DOHH2 (cell line): ENCODE results near the gene NUDT4B.
"Not testable (repeated sequence)": the region's sequence is repeated elsewhere in the genome, so short reads cannot be mapped to it uniquely, and the experiment has no call there.

Source experiments
- H3F3A ChIP-seq: fragments of 200-600 bp; sonication (generic), shearing (Covaris generic); 2 replicates; pipeline ENCODE4 v1.6.0; 2016; ENCODE audit warnings: antibody characterized with exemption, mild to moderate bottlenecking; ENCODE audit not compliant: control insufficient read depth, insufficient read depth
- H3K27ac ChIP-seq: fragments of 200-600 bp; sonication (generic); 2 replicates; pipeline ENCODE4 v1.5.1; 2014; ENCODE audit warnings: low read depth, mild to moderate bottlenecking, low read length, moderate library complexity
- H3K27me3 ChIP-seq: fragments of 200-600 bp; sonication (generic); 2 replicates; pipeline ENCODE4 v1.6.1; 2014; ENCODE audit warnings: mild to moderate bottlenecking, low read length, mixed read lengths; ENCODE audit not compliant: control insufficient read depth
- H3K36me3 ChIP-seq: fragments of 200-600 bp; sonication (generic); 2 replicates; pipeline ENCODE4 v1.6.1; 2014; ENCODE audit warnings: mild to moderate bottlenecking, low read length, moderate library complexity, mixed read lengths; ENCODE audit not compliant: control insufficient read depth
- H3K4me1 ChIP-seq: fragments of 200-600 bp; sonication (generic); 2 replicates; pipeline ENCODE4 v1.6.1; 2014; ENCODE audit warnings: mild to moderate bottlenecking, low read length, mixed read lengths; ENCODE audit not compliant: control insufficient read depth
- H3K4me2 ChIP-seq: fragments of 200-600 bp; sonication (generic); 2 replicates; pipeline ENCODE4 v1.6.0; 2014; ENCODE audit warnings: mild to moderate bottlenecking, low read length, moderate library complexity
- H3K4me3 ChIP-seq: fragments of 200-600 bp; sonication (generic); 2 replicates; pipeline ENCODE4 v1.5.1; 2014; ENCODE audit warnings: mild to moderate bottlenecking, low read length, mixed read lengths
- H3K79me2 ChIP-seq: fragments of 200-600 bp; sonication (generic); 2 replicates; pipeline ENCODE4 v1.6.1; 2014; ENCODE audit warnings: mild to moderate bottlenecking, low read length, mixed read lengths; ENCODE audit not compliant: control insufficient read depth
- H3K9me2 ChIP-seq: fragments of 200-600 bp; sonication (generic); replicated peaks from 2 replicates; pipeline ENCODE4 v1.6.1; 2014; ENCODE audit warnings: mild to moderate bottlenecking, low read length, mixed read lengths; ENCODE audit not compliant: control insufficient read depth
- H3K9me3 ChIP-seq: fragments of 200-600 bp; sonication (generic); 2 replicates; pipeline ENCODE4 v1.6.1; 2014; ENCODE audit warnings: antibody characterized with exemption, low read length, mixed read lengths; ENCODE audit not compliant: control insufficient read depth, insufficient read depth
- H4K20me1 ChIP-seq: fragments of 200-600 bp; sonication (generic); 2 replicates; pipeline ENCODE4 v1.6.0; 2014; ENCODE audit warnings: low read depth, mild to moderate bottlenecking, antibody characterized with exemption, low read length, moderate library complexity; ENCODE audit not compliant: control insufficient read depth, insufficient read depth

The NUDT4B gene

DNA sequence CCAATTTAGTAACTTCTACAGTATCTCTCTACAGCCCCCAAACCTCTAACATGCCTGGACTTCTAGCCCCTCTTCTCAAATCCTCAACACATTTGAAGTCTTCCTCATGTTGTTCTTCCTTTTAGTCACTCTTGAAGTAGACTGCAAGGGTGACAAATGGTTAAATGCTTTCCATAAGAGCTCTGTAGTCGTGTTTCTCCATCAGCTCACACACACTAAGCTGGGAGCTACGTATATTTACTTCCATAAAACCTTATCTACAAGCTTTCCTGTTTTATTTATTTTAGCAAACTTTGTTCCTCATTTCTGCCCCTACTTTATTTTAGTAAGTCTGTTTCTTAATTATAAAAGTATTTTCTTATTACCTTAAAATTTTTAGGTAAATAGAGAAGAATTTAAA, 19.0 kb upstream of the NUDT4B start:
- H3K4me1 ChIP-seq, H3K27ac ChIP-seq, H4K20me1 ChIP-seq, H3K36me3 ChIP-seq, H3K9me3 ChIP-seq, H3K4me3 ChIP-seq, H3K27me3 ChIP-seq, H3K79me2 ChIP-seq, H3F3A ChIP-seq, H3K9me2 ChIP-seq, H3K4me2 ChIP-seq: not testable (repeated sequence)

DNA sequence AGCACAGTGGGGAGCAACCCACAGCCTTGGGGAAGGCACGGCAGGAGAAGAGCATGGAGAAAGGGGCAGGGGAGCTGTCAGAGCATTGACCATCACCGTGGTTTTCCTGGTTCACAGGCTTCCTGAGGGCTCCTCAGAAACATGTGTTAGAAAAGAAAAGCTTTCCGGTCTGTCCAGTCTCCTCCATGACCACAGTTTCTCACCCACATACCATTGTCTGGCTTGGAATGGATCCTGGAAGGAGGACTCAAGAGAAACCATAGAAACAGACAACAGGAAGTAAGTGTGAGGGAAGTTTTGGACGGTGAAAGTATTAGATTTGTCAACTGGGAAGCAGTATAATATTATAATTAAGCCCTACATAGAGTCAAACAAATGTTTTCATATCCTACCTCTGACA, 16.3 kb upstream of the NUDT4B start:
- H3K9me2 ChIP-seq, H3K4me1 ChIP-seq, H3K79me2 ChIP-seq, H3F3A ChIP-seq, H3K9me3 ChIP-seq, H3K27ac ChIP-seq, H3K4me2 ChIP-seq, H4K20me1 ChIP-seq, H3K4me3 ChIP-seq, H3K36me3 ChIP-seq, H3K27me3 ChIP-seq: not testable (repeated sequence)

DNA sequence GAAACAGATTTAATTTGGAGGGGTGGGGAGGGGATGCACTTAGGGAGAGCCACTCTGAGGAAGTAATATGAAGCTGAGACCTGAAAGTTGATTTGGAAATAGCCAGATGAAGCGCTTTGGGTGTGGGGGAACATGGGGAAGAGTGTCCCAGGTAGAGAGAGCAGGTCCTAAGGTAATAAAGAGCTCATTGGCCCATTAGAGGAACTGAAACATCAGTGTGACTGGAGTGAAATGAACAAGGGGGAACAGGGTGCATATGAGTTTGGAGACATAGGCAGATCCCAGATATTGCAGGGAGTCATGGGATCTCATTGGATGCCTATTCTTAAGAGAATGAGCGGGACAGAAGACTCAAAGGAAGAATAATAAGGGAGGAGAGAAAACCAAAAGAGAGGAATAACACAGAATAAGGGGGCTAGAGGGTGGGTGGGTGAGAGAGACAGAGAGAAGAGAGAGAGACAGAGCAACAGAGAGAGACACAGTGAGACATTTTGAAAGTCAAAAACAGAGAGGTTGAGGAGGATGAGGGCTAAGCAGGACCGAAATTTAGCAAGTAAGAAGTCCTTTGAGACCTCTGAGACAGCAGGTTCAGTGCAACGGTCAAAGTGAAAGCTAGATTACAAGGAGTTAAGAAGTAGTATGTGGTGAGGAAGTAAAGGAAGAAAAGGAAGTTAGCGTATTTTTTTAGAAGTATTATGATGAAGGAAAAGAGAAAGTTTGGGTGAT, 14.8 kb upstream of the NUDT4B start:
- H3K9me3 ChIP-seq, H3K9me2 ChIP-seq, H3K79me2 ChIP-seq, H3K4me1 ChIP-seq, H3K4me3 ChIP-seq, H3K36me3 ChIP-seq, H3K27ac ChIP-seq, H3K27me3 ChIP-seq, H3F3A ChIP-seq, H4K20me1 ChIP-seq, H3K4me2 ChIP-seq: not testable (repeated sequence)

DNA sequence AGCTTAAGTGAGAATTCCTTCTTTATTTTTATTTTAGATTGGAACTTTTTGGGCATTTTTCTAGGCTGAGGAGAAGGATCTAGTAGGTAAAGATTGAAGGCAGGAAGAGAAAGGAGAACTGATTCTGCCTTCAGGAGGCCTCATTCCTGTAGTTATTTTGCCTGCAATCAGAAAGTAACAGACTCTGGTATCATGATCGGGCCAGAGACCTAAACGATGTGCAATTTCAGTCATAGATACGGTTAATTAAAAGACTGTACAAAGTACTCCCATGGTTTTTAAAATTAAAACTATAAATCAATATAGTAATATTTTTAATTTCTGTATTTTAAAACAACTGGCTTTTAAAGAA, 14.3 kb upstream of the NUDT4B start:
- not testable (repeated sequence) for H3K4me1 ChIP-seq, H3K4me3 ChIP-seq, H3K27me3 ChIP-seq, H3K9me2 ChIP-seq, H3K36me3 ChIP-seq, H3K9me3 ChIP-seq, H4K20me1 ChIP-seq, H3F3A ChIP-seq, H3K4me2 ChIP-seq, H3K79me2 ChIP-seq, H3K27ac ChIP-seq

DNA sequence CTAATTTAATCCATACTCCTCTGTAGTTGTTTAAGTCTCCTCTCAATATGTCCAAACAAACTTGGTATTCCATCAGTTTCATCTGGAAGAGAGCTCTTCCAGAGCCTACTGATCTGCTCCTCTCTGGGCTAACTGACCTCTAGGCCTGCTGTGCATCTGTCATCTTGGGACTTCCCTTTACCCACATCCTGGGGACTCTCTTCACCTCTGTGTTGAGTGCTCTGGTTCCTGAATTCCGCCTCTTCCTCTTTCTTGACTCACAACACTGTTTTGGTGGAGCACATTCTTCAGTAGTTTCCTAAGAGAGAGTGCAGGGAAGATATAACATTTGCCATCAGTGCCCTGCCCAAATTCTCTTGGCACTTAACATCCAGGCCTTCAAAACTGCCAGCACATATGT, 13.0 kb upstream of the NUDT4B start:
- H3K36me3 ChIP-seq: not testable (repeated sequence)

DNA sequence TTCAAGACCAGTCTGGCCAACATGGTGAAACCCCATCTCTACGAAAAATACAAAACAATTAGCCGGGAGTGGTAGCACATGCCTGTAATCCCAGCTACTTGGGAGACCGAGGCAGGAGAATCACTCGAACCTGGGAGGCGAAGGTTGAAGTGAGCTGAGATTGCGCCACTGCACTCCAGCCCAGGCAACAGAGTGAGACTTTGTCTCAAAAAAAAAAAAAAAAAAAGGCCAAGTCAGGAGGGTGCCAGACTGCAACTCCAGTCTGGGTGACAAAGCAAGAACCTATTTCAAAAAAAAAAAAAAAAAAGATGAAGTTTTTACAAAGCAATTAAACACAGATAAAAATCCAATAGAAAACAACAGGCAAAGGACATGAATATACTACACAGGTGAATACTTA, 9.9 kb upstream of the NUDT4B start:
- H3K27me3 ChIP-seq, H3K4me1 ChIP-seq, H4K20me1 ChIP-seq, H3K4me2 ChIP-seq, H3K9me3 ChIP-seq, H3K27ac ChIP-seq, H3K79me2 ChIP-seq, H3F3A ChIP-seq, H3K9me2 ChIP-seq, H3K36me3 ChIP-seq, H3K4me3 ChIP-seq: not testable (repeated sequence)

More for the DNA sequence above, 13.0 kb upstream of the NUDT4B start:
- H3K79me2 ChIP-seq, H3K27ac ChIP-seq, H3K9me3 ChIP-seq, H3K4me2 ChIP-seq, H3K27me3 ChIP-seq, H4K20me1 ChIP-seq, H3K4me3 ChIP-seq, H3F3A ChIP-seq, H3K9me2 ChIP-seq, H3K4me1 ChIP-seq: not testable (repeated sequence)

DNA sequence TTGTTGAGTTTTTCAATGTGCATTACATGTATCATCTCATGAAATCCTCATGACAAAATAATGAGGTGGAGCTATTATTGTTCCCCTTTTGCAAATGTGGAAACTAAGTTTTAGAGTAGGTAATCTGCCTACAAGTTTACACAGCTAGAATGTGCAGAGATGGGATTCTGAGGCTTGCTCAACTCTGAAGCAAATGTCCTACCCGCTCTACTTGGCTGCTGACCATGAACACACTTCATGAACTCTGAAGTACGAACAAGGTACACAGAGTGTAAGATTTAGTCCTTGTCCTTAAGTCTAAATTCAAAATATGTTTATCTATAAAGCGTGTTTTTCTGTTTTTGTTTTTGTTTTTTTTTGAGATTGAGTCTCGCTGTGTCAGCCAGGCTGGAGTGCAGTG, 5.4 kb upstream of the NUDT4B start:
- H3K79me2 ChIP-seq, H4K20me1 ChIP-seq, H3K4me2 ChIP-seq, H3K4me3 ChIP-seq, H3K36me3 ChIP-seq, H3K9me3 ChIP-seq, H3K4me1 ChIP-seq, H3F3A ChIP-seq, H3K27me3 ChIP-seq, H3K27ac ChIP-seq, H3K9me2 ChIP-seq: not testable (repeated sequence)

DNA sequence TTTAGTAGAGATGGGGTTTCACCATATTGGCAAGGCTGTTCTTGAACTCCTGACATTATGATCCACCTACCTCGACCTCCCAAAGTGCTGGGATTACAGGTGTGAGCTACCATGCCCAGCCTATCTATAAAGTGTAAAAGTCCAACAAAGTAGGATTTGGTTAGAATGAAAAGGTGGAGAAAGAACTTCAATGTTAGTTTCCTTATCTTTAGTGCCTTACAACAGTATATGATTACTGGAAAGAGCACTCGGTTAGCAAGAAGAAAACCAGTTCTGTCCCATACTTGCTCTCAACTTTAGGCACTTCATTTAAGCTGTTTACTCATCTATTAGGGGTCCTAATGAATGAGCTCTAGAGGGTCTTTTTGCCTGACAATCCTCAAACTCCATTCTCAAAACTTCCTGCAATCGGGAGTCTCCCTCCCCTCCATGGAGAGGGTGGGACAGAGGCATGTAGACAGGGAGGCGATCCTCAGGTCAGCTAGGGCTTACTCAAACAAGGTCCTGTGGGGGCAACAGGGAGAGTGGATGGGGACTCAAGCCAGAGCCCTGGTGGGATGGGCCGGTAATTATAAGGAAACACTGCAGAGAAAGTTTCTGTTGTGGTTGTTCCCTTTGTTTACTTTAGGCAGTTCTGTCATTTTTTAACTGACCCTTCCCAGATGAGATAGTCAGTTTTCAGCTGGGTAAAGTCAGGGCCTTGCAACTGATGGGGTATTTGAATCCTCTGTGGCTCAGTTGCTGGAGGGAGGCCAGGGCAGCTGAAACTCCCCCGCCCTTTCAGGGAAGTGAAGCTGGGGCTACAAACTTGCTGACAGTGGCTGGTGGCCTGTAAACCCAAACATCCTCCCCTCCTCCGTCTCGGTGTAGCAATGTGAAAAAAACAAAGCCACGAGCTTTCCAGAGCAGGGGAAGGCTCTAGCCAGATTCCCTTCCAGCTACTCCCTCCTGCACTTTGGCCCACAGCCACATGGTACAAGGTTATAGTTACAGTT, 4.6 kb upstream of the NUDT4B start:
- not testable (repeated sequence) for H3K27ac ChIP-seq, H4K20me1 ChIP-seq, H3F3A ChIP-seq, H3K4me1 ChIP-seq, H3K9me3 ChIP-seq, H3K79me2 ChIP-seq, H3K4me3 ChIP-seq, H3K36me3 ChIP-seq, H3K4me2 ChIP-seq, H3K9me2 ChIP-seq, H3K27me3 ChIP-seq
